NT2/D1 (cell line): ENCODE data around the gene SERPINE1.

ENCODE experiments used
- DNase-seq: peaks from one replicate; pipeline ENCODE4 v3.0.0-alpha.2; 2011; ENCODE audit warnings: low read depth, low spot score
- H3K27me3 ChIP-seq: 2 replicates; pipeline ENCODE4 v1.6.0; 2011; ENCODE audit warnings: mild to moderate bottlenecking; ENCODE audit not compliant: insufficient read length, insufficient read depth
- H3K36me3 ChIP-seq: 2 replicates; pipeline ENCODE4 v1.6.1; 2011; ENCODE audit warnings: mild to moderate bottlenecking, low read length, mixed read lengths; ENCODE audit not compliant: insufficient read depth, insufficient read length
- H3K4me1 ChIP-seq: 2 replicates; pipeline ENCODE4 v1.5.1; 2011; ENCODE audit not compliant: insufficient read depth, insufficient read length
- H3K4me3 ChIP-seq: 2 replicates; pipeline ENCODE4 v1.5.1; 2011; ENCODE audit warnings: low read depth; ENCODE audit not compliant: insufficient read length
- H3K9ac ChIP-seq: 2 replicates; pipeline ENCODE4 v1.6.0; 2011; ENCODE audit warnings: low read depth; ENCODE audit not compliant: insufficient read length
- H3K9me3 ChIP-seq: 2 replicates; pipeline ENCODE4 v1.5.1; 2011; ENCODE audit warnings: mild to moderate bottlenecking, low read length; ENCODE audit not compliant: insufficient read depth
- SUZ12 ChIP-seq: IDR thresholded peaks from 2 replicates; pipeline ENCODE4 v1.6.1; 2011; ENCODE audit not compliant: insufficient read length, insufficient read depth; ENCODE audit errors: extremely low read depth
- YY1 ChIP-seq: IDR thresholded peaks from 2 replicates; pipeline ENCODE4 v1.6.1; 2011; ENCODE audit not compliant: insufficient read length, insufficient read depth
- ZNF274 ChIP-seq: IDR thresholded peaks from 2 replicates; pipeline ENCODE4 v1.6.1; 2011; ENCODE audit warnings: mild to moderate bottlenecking, low read depth, low read length

The SERPINE1 gene

DNA sequence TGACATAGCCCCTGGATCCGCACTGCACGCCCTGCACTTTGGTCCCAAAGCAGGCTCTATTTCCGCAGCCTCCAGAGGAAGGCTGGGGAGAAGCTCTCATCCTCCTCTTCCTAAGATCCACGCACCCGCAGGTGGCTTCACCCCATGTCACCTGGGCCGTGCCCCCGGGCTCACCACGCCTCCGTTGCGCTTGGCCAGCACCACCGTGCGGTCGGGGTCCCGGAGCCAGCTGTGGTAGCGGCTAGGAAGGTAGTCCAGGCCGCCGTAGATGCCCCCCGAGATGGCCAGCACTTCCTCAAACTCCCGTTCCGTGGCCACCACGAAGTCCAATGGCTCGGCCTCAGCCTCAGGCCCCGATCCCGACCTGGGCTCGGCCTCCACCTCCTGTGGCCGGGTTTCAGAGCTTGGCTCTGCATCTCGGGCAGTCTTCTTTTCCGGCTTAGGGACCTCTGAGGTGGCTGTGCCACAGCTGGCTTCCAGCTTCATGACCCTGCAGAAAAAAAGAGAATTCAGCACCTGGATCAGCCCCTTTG lies 47.5 kb downstream of the SERPINE1 start:
- Histone ChIP-seq H3K9me3 (no peaks in the 10 kb centered on the region), H3K27me3 (peaks cover 66% of the 10 kb centered on the region), H3K36me3 (no peaks in the 10 kb centered on the region), H3K9ac (peak overlapping the region; percentile 4), H3K4me3 (no peak overlapping the region), H3K4me1 (peaks cover 21% of the 10 kb centered on the region)
- DNase-seq: no peak
- TF ChIP-seq YY1 (no peak), SUZ12 (no peak), ZNF274 (no peak)

DNA sequence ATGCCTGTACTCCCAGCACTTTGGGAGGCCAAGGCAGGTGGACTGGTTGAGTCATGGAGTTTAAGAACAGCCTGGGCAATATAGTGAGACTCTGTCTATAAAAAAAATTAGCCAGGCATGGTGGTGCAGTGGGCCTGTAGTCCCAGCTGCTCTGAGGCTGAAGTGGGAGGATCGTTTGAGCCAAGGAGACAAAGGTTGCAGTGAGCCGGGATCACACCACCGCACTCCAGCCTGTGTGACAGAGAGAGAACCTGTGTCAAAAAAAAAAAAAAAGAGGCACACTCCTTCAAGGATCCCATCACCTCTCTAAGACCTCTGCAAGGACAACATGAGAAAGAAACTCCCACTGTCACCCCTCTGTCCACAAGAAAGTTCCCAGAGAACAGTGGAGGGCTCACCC lies 48.8 kb downstream of the SERPINE1 start:
- H3K36me3 ChIP-seq: no peaks in the 10 kb centered on the region
- no peaks in the 10 kb centered on the region for H3K9me3 ChIP-seq
- no peak for DNase-seq
- H3K27me3 ChIP-seq: peaks cover 65% of the 10 kb centered on the region
- peaks cover 17% of the 10 kb centered on the region for H3K4me1 ChIP-seq
- TF ChIP-seq SUZ12: no peak
- no peak for TF ChIP-seq YY1
- no peak for TF ChIP-seq ZNF274
- no peak overlapping the region for H3K4me3 ChIP-seq
- H3K9ac ChIP-seq: no peak overlapping the region

DNA sequence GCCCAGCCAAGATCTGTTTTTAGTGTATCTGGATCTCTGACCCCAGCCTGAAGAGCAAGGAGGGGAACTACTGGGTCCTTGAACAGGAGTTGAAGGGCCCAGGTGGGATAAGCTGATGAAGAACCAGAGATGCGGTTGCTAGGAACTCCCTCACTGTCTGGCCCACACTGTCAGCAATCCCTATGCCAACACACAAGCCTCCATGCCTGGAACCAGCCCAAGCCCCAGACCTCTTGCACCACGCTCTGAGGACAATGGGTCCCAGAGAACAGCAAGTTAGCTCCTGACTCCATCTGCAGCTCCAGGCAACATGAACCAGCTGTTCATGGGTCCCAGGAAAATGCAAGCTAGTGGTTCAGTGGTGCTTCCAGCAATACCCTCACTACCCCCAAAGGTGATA lies 50.7 kb downstream of the SERPINE1 start:
- H3K27me3 ChIP-seq: peaks cover 49% of the 10 kb centered on the region
- H3K36me3 ChIP-seq: no peaks in the 10 kb centered on the region
- no peak for DNase-seq
- TF ChIP-seq ZNF274: no peak
- no peak for TF ChIP-seq SUZ12
- no peak for TF ChIP-seq YY1
- no peaks in the 10 kb centered on the region for H3K9me3 ChIP-seq
- H3K4me3 ChIP-seq: no peak overlapping the region
- H3K9ac ChIP-seq: no peak overlapping the region
- H3K4me1 ChIP-seq: peaks cover 5% of the 10 kb centered on the region

DNA sequence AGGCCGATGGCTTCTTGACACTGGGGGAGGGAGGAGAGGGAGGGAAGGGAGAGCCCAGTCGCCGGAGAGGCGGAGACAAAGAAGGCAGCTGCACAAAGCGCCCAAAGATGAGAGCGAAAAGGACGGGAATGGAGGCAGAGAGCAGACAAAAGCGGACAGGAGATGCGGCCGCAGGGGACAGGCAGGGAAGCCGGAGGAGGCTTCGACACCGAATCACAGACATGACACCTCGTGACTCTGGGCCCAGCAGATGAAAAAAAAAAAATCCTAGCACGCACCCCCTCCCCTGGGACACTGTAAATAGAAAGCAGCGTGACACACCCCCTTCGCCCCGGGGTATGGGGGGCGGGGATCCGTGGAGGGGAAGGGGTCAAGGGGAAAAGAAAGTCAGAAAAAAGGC lies 52.2 kb downstream of the SERPINE1 start:
- peaks cover 34% of the 10 kb centered on the region for H3K27me3 ChIP-seq
- peaks cover 1% of the 10 kb centered on the region for H3K4me1 ChIP-seq
- peak overlapping the region; percentile 3 for H3K4me3 ChIP-seq
- no peaks in the 10 kb centered on the region for H3K9me3 ChIP-seq
- no peak overlapping the region for H3K9ac ChIP-seq
- no peak for DNase-seq
- H3K36me3 ChIP-seq: no peaks in the 10 kb centered on the region
- no peak for TF ChIP-seq SUZ12
- no peak for TF ChIP-seq YY1
- no peak for TF ChIP-seq ZNF274

DNA sequence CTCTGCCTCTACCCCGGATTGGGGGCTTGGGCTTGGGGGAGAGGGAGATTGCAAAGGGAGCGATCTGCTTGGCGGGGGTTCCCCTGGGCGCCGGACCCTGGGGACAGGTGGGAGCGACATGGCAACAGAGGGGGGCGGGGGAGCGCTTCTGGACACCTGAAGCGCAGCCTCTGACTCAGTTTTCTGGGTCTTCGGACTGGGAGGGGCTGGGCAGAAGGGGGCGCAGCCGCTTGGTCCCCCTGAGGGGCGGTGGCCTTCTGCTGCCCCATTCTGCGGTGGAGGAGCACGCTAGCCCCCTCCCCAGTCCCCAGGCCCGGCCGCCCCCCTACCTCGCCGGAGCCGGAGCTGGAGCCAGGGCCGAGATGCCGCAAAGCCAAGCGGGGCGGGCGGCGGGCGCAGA lies 52.8 kb downstream of the SERPINE1 start:
- TF ChIP-seq ZNF274 (no peak), SUZ12 (no peak), YY1 (no peak)
- no peaks in the 10 kb centered on the region for H3K9me3 ChIP-seq
- DNase-seq: no peak
- H3K9ac ChIP-seq: peak overlapping the region; percentile 56
- H3K27me3 ChIP-seq: peaks cover 29% of the 10 kb centered on the region
- peak overlapping the region; percentile 46 for H3K4me3 ChIP-seq
- H3K36me3 ChIP-seq: no peaks in the 10 kb centered on the region
- H3K4me1 ChIP-seq: no peaks in the 10 kb centered on the region

DNA sequence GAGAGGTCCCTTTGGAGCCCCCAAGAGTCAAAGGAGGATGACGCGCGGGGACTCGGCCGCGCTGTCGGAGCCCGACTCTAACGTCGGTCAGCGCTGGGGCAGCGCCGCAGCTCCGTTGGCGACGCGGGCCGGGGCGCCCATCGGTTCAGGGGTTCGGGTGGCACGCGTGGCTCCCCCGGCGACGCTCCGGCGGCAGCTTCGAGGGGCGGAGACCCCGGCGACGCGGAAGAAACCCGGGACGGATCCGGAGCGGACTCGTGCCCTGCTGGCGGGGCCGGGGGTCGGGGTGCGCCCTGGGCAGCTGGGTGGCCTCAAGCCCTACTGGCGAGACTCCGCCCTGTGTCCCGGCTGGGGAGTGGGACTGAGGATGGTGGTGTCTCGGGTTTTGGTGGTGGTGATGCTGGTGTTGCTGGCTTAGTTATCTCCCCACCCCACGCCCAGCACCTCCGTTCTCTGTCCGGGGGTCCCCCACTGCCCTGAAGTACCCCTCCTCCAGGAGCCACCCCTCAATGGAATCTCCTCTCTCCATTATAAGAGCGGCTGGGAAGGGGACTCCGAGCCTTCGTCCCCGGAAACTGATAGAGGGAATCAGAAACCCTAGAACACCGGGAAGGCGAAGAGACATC lies 53.3 kb downstream of the SERPINE1 start, which contains the start of gene NAT16:
NAT16 (minus strand) TSS at position 164 of the 626 bp plus-strand sequence. CDS start 5,486 bp downstream, outside the sequence.
- Histone ChIP-seq H3K9me3 (no peaks in the 10 kb centered on the region), H3K36me3 (no peaks in the 10 kb centered on the region), H3K9ac (peak within 1 kb of the TSS; percentile 56), H3K27me3 (peaks cover 29% of the 10 kb centered on the region), H3K4me1 (no peaks in the 10 kb centered on the region), H3K4me3 (peak within 1 kb of the TSS; percentile 46)
- DNase-seq: no peak
- TF ChIP-seq ZNF274 (no peak), SUZ12 (no peak), YY1 (no peak)

DNA sequence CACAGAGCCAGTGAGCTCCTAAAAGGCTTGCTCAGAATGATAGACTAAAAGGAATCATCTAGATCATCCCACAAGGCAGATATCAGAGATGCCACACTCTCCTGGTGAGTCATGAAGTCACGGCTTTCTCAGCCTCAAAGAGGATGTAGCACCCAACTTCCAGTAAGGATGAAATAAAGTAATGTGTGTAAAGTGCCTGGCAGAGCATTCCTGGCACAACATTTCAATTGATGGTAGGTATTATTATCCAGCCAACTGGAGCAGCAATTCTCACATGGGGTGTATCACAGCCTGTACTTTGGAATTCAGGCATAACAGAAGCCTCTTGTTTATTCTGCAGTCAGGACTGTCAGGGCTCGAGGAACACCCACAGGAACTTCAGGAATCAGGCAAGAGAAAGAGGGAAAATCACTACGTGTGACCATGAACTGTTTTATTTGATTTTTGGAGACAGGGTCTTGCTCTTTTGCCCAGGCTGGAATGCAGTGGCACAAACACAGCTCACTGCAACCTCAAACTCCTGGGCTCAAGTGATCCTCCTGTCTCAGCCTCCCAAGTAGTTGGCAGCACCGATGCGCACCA lies 58.4 kb downstream of the SERPINE1 start:
- Histone ChIP-seq H3K27me3 (peaks cover 7% of the 10 kb centered on the region), H3K9ac (no peak overlapping the region)
- DNase-seq: no peak

More for the DNA sequence above, 58.4 kb downstream of the SERPINE1 start:
- no peaks in the 10 kb centered on the region for H3K36me3 ChIP-seq
- no peak for TF ChIP-seq SUZ12
- no peak for TF ChIP-seq ZNF274
- no peak for TF ChIP-seq YY1
- H3K4me1 ChIP-seq: no peaks in the 10 kb centered on the region
- no peak overlapping the region for H3K4me3 ChIP-seq
- no peaks in the 10 kb centered on the region for H3K9me3 ChIP-seq
